Dermis blood vessel endothelial cell (primary cell): ENCODE data around the gene DPPA3. TPM values are rescaled to one million over a fixed set of nuclear protein-coding genes. Genes with fewer than 3 reads are reported as not detected.
"Not testable (repeated sequence)": the region's sequence is repeated elsewhere in the genome, so short reads cannot be mapped to it uniquely, and the experiment has no call there.

Source experiments
- DNase-seq: peaks from one replicate; pipeline ENCODE4 v3.0.0; 2010
- total RNA-seq: library from RNA; depleted of rRNA; stranded (reverse); fragments of >200 nt; gene quantifications from 2 replicates; pipeline ENCODE4 v1.2.3, GENCODE V29; 2014

Gene DPPA3
- total RNA-seq, 1 donor from 2014 or later: not detected

DNA sequence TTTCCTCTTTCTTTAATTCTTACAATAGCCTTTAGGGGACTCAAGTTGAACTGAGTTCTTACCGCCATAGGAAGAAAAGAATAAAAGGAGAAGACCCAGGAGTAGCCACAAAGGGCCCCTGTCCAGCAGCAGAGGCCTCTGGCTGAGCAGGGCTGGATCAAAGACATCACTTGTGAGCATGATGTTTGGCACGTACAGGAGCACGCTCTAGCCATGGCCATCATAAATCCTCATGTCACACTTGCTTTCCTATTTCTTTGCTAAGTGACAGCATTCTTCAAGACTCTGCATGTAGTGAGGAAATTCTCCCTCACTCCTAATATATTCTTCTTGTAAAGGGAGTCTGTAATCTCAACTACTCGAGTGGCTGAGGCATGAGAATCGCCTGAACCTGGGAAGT lies 20.3 kb downstream of the DPPA3 start:
- DNase-seq: no peak

- no peak for DNase-seq
Measured at GRCh38 chr12:7732993-7733392, 21.8 kb downstream of the DPPA3 start.

GRCh38 chr12:7747246-7747645 lies 36.0 kb downstream of the DPPA3 start, which contains the start of gene CLEC4C:
Gene CLEC4C, minus strand, starts transcription at chr12:7747375. Its CDS starts 27 bp downstream, at chr12:7747348.
- DNase-seq: no peak

DNA sequence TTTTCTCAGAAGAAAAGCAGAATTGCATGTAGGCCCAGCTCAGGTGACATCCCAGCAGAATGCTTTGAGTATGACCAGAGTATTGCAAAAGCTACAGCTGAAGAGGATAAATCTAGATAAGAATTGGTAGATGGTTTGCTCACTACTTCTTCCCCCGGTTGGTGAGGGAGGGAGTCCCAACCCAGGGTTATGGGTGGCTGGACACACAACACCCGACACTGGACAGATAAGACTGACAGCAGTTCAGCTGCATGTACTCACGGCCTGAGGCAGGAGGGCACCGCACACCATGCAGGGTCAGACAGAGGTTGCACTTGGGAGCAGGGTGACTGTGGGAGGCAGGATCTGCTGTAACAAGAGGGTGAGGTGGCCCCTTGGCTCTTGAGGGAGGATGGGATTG lies 37.6 kb downstream of the DPPA3 start:
- DNase-seq: no peak

DNA sequence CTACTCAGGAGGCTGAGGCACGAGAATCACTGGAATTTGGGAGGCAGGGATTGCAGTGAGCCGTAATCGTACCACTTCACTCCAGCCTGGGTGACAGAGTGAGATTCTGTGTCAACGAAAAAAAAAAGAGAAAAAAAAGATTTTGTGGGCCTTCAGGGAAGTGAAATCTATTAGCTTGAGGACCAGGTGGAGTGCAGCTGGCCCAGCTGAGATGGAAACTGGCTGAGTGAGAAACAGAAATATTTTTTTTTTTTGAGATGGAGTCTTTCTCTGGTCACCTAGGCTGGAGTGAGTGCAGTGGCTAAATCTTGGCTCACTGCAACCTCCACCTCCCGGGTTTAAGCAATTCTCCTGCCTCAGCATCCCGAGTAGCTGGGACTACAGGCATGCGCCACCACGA lies 38.2 kb downstream of the DPPA3 start:
- no peak for DNase-seq

DNA sequence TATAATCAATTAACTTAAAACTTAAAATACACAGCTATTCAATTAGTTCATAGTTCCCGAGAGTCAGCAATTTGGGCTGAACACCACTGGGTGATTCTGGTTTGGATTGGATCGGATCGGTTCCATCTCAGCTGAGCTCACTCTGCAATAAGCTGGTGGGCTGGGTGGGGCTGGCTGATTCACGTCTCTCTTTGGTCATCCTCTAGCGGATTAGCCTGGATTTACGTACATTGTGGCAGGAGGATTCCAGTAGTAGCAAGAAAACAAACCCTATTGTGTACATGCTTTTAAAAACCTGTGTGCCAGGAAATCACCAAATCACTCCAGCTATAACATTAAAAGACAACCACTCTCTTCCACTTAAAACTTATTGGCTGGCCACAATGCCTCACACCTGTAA lies 39.1 kb downstream of the DPPA3 start:
- no peak for DNase-seq

- DNase-seq: no peak
Measured at GRCh38 chr12:7751394-7751793, 40.2 kb downstream of the DPPA3 start.

DNA sequence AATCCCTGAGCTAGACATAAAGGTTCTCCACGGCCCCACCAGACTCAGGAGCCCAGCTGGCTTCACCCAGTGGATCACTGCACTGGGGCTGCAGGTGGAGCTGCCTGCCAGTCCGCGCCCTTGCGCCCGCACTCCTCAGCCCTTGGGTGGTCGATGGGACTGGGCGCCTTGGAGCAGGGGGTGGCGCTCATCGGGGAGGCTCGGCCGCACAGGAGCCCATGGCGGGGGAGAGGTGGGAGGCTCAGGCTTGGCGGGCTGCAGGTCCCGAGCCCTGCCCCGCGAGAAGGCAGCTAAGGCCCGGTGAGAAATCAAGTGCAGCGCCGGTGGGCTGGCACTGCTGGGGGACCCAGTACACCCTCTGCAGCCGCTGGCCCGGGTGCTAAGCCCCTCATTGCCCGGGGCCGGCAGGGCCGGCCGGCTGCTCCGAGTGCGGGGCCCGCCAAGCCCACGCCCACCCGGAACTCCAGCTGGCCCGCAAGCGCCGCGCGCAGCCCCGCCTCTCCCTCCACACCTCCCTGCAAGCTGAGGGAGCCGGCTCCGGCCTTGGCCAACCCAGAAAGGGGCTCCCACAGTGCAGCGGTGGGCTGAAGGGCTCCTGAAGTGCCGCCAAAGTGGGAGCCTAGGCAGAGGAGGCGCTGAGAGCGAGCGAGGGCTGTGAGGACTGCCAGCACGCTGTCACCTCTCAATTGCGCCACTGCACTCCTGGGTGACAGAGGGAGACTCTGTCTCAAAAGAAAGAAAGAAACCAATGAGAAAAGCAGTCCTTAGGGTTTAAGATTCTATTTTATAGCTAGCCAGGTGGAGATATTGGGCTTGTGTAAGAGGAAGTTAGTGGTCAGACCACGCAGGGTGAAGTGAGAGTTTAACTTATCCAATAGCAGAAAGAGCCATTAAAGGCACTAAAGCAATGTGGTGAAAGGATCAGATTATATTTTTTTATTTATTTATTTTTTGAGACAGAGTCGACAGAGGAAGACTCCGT lies 41.0 kb downstream of the DPPA3 start:
- DNase-seq: not testable (repeated sequence)

GRCh38 chr12:7755668-7756067 lies 44.4 kb downstream of the DPPA3 start:
- DNase-seq: not testable (repeated sequence)

GRCh38 chr12:7756993-7757392 lies 45.8 kb downstream of the DPPA3 start:
- no peak for DNase-seq

- DNase-seq: no peak
Measured at GRCh38 chr12:7758766-7759140, 47.5 kb downstream of the DPPA3 start.

Other genes with a start within 250 kb of the DPPA3 start
- not detected in 2 replicates for gene CD163, start 207.7 kb upstream of the DPPA3 start, total RNA-seq
- gene APOBEC1, start 45.5 kb upstream of the DPPA3 start, total RNA-seq: not detected in 2 replicates
- gene GDF3, start 15.7 kb upstream of the DPPA3 start, total RNA-seq: 2.2 and 2.9 TPM in 2 replicates
- gene CLEC4C, start 35.9 kb downstream of the DPPA3 start, total RNA-seq: not detected in 2 replicates
- not detected in 2 replicates for gene NANOGNB, start 53.8 kb downstream of the DPPA3 start, total RNA-seq
- not detected in 2 replicates for gene NANOG, start 78.0 kb downstream of the DPPA3 start, total RNA-seq
- gene SLC2A14, start 161.5 kb downstream of the DPPA3 start, total RNA-seq: not detected in 2 replicates
- 18.7 and 32.5 TPM in 2 replicates for gene SLC2A3, start 224.8 kb downstream of the DPPA3 start, total RNA-seq